HFF-Myc (cell line): ENCODE data around the gene DNAJC6.

Experiments used
- DNase-seq: peaks from one replicate; pipeline ENCODE4 v3.0.0-alpha.2; 2011; ENCODE audit warnings: low read depth; ENCODE audit errors: extremely low read depth
- H3K4me3 ChIP-seq: replicated peaks from 2 replicates; pipeline ENCODE4 v1.5.1; 2011; ENCODE audit warnings: low read depth, mild to moderate bottlenecking, control low read depth, low read length
- TF ChIP-seq, protein P1 (sequence below): IDR thresholded peaks from 2 replicates; pipeline ENCODE4 v1.5.1; 2012; ENCODE audit warnings: mild to moderate bottlenecking, low read depth, low read length, control low read depth; ENCODE audit errors: missing control alignments

Gene DNAJC6

GRCh38 chr1:65265651-65266351 is 43.5 kb upstream of the DNAJC6 start:
- DNase-seq: no peak
- TF ChIP-seq, protein P1, sequence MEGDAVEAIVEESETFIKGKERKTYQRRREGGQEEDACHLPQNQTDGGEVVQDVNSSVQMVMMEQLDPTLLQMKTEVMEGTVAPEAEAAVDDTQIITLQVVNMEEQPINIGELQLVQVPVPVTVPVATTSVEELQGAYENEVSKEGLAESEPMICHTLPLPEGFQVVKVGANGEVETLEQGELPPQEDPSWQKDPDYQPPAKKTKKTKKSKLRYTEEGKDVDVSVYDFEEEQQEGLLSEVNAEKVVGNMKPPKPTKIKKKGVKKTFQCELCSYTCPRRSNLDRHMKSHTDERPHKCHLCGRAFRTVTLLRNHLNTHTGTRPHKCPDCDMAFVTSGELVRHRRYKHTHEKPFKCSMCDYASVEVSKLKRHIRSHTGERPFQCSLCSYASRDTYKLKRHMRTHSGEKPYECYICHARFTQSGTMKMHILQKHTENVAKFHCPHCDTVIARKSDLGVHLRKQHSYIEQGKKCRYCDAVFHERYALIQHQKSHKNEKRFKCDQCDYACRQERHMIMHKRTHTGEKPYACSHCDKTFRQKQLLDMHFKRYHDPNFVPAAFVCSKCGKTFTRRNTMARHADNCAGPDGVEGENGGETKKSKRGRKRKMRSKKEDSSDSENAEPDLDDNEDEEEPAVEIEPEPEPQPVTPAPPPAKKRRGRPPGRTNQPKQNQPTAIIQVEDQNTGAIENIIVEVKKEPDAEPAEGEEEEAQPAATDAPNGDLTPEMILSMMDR: peak; percentile 31
- peak overlapping the region; percentile 49 for H3K4me3 ChIP-seq

- no peak for DNase-seq
- peak overlapping the region; percentile 49 for H3K4me3 ChIP-seq
- TF ChIP-seq, protein P1: no peak
Observed at GRCh38 chr1:65266476-65266875, 42.9 kb upstream of the DNAJC6 start.

GRCh38 chr1:65267271-65267670 is 42.1 kb upstream of the DNAJC6 start:
- no peak overlapping the region for H3K4me3 ChIP-seq
- no peak for DNase-seq
- TF ChIP-seq, protein P1: no peak

GRCh38 chr1:65267683-65268082 is 41.7 kb upstream of the DNAJC6 start:
- DNase-seq: no peak
- TF ChIP-seq, protein P1: no peak

GRCh38 chr1:65269612-65270011 is 39.7 kb upstream of the DNAJC6 start:
- DNase-seq: no peak
- H3K4me3 ChIP-seq: no peak overlapping the region
- TF ChIP-seq, protein P1: no peak

More at GRCh38 chr1:65267683-65268082, 41.7 kb upstream of the DNAJC6 start:
- no peak overlapping the region for H3K4me3 ChIP-seq

- no peak overlapping the region for H3K4me3 ChIP-seq
- DNase-seq: no peak
- TF ChIP-seq, protein P1: no peak
Observed at GRCh38 chr1:65276197-65276939, 33.0 kb upstream of the DNAJC6 start.
